H1 (cell line): ENCODE data around the gene APOM. TPM values are rescaled to one million over a fixed set of nuclear protein-coding genes. Genes with fewer than 3 reads are reported as not detected.

Experiments
- CTCF ChIA-PET: fragments of 300-600 bp; sonication (Branson Sonifier 250); formaldehyde crosslinking; loops from one replicate; lab custom pipeline; 2021; ENCODE audit not compliant: partially characterized antibody; lab: Charles Lee
- POLR2A ChIA-PET: fragments of 300-600 bp; sonication (Branson Sonifier 250); formaldehyde crosslinking; loops from one replicate; lab custom pipeline; 2021; ENCODE audit warnings: inconsistent platforms; ENCODE audit not compliant: partially characterized antibody; lab: Charles Lee
- DNase-seq, 2 experiments: peaks; one replicate each; pipeline versions ENCODE4 v3.0.0 to v3.0.0-alpha.2; 2010 to 2022; ENCODE audit warnings: low spot score in 2 of 2, low read depth in 1 of 2, mixed read lengths in 1 of 2
- FAIRE-seq: peaks from 2 replicates; lab custom pipeline; 2011; peaks lifted over from hg19 to GRCh38; lab: Jason Lieb, UNC
- H2AFZ ChIP-seq: 2 replicates; pipeline ENCODE4 v1.8.1; 2012; ENCODE audit warnings: low read length, inconsistent platforms
- H2AK5ac ChIP-seq: 2 replicates; pipeline ENCODE4 v1.6.1; 2013; ENCODE audit warnings: low read depth, low read length
- H2BK120ac ChIP-seq: replicated peaks from 2 replicates; pipeline ENCODE3; 2013; ENCODE audit warnings: low read depth, low read length, inconsistent platforms
- H2BK12ac ChIP-seq: 2 replicates; pipeline ENCODE4 v1.6.1; 2013; ENCODE audit warnings: low read depth, low read length
- H2BK15ac ChIP-seq: 2 replicates; pipeline ENCODE4 v1.6.1; 2013; ENCODE audit warnings: low read length
- H2BK20ac ChIP-seq: 2 replicates; pipeline ENCODE4 v1.6.1; 2013; ENCODE audit warnings: low read length
- H2BK5ac ChIP-seq: 2 replicates; pipeline ENCODE4 v1.6.1; 2013; ENCODE audit warnings: low read depth, low read length
- H3K14ac ChIP-seq: 2 replicates; pipeline ENCODE4 v1.6.1; 2013; ENCODE audit warnings: inconsistent platforms; ENCODE audit not compliant: insufficient read length
- H3K18ac ChIP-seq: 2 replicates; pipeline ENCODE4 v1.6.1; 2013; ENCODE audit warnings: low read length; ENCODE audit errors: extremely low read depth
- H3K23ac ChIP-seq: 2 replicates; pipeline ENCODE4 v1.6.1; 2013; ENCODE audit warnings: inconsistent platforms; ENCODE audit not compliant: insufficient read length
- H3K23me2 ChIP-seq: 2 replicates; pipeline ENCODE4 v1.6.1; 2013; ENCODE audit warnings: low read depth, low read length
- H3K27ac ChIP-seq: 2 replicates; pipeline ENCODE4 v1.6.1; 2011; ENCODE audit warnings: low read depth, low read length, inconsistent platforms
- H3K27me3 ChIP-seq, 4 experiments: replicated peaks in 1 of 4; 1 replicate in 1 of 4; 2 replicates in 3 of 4; pipeline versions ENCODE4 v1.6.1 to v1.8.1; 2011 to 2013; ENCODE audit warnings: low read length in 3 of 4, mild to moderate bottlenecking in 3 of 4, inconsistent platforms in 2 of 4, mixed read lengths in 2 of 4, moderate library complexity in 1 of 4; ENCODE audit not compliant: control insufficient read depth in 3 of 4, insufficient read depth in 3 of 4; ENCODE audit errors: extremely low read depth in 1 of 4
- H3K36me3 ChIP-seq, 4 experiments: 2 replicates each; pipeline versions ENCODE4 v1.6.1 to v1.8.1; 2011 to 2013; ENCODE audit warnings: mild to moderate bottlenecking in 4 of 4, low read length in 3 of 4, moderate library complexity in 2 of 4, control low read depth in 1 of 4, inconsistent platforms in 1 of 4; ENCODE audit not compliant: insufficient read depth in 4 of 4, control insufficient read depth in 2 of 4
- H3K4ac ChIP-seq: replicated peaks from 2 replicates; pipeline ENCODE3; 2013; ENCODE audit warnings: low read length, low read depth, mixed read lengths, inconsistent platforms; ENCODE audit not compliant: insufficient read length
- H3K4me1 ChIP-seq, 4 experiments: replicated peaks in 1 of 4; 1 replicate in 1 of 4; 2 replicates in 3 of 4; pipeline versions ENCODE4 v1.6.1 to v1.8.1; 2011 to 2013; ENCODE audit warnings: low read length in 3 of 4, inconsistent platforms in 2 of 4, mixed read lengths in 1 of 4; ENCODE audit not compliant: insufficient read depth in 4 of 4, control insufficient read depth in 3 of 4
- H3K4me2 ChIP-seq, 2 experiments: 2 replicates each; pipeline versions ENCODE4 v1.6.1 to v1.8.1; 2011 to 2013; ENCODE audit warnings: low read depth in 2 of 2, low read length in 2 of 2, control low read depth in 1 of 2, inconsistent platforms in 1 of 2, mild to moderate bottlenecking in 1 of 2; ENCODE audit not compliant: insufficient read depth in 1 of 2
- H3K4me3 ChIP-seq, 4 experiments: fragments of 200-600, 300-600 bp in 1 of 4; sonication (generic), shearing (Covaris generic), sonication (Bioruptor Twin) in 1 of 4; 2 replicates each; pipeline versions ENCODE4 v1.5.1 to v1.8.1; 2011 to 2016; ENCODE audit warnings: low read length in 4 of 4, low read depth in 3 of 4, control low read depth in 2 of 4, inconsistent platforms in 2 of 4, mild to moderate bottlenecking in 2 of 4, mixed read lengths in 1 of 4, moderate library complexity in 1 of 4; ENCODE audit not compliant: insufficient read depth in 2 of 4; ENCODE audit errors: extremely low read depth in 1 of 4
- H3K56ac ChIP-seq: replicated peaks from 2 replicates; pipeline ENCODE3; 2013; ENCODE audit warnings: low read depth, mild to moderate bottlenecking, mixed read lengths, low read length, inconsistent platforms; ENCODE audit not compliant: insufficient read length
- H3K79me1 ChIP-seq: 2 replicates; pipeline ENCODE4 v1.6.1; 2013; ENCODE audit warnings: low read depth, low read length, control low read depth
- H3K79me2 ChIP-seq, 2 experiments: 2 replicates each; pipeline versions ENCODE4 v1.6.1 to v1.8.1; 2012 to 2013; ENCODE audit warnings: low read length in 2 of 2, mild to moderate bottlenecking in 2 of 2, inconsistent platforms in 1 of 2; ENCODE audit not compliant: insufficient read depth in 2 of 2, control insufficient read depth in 1 of 2
- H3K9ac ChIP-seq, 4 experiments: replicated peaks in 1 of 4; 1 replicate in 1 of 4; 2 replicates in 3 of 4; pipeline versions ENCODE4 v1.6.1 to v1.8.1; 2011 to 2013; ENCODE audit warnings: low read depth in 3 of 4, low read length in 3 of 4, control low read depth in 2 of 4, mild to moderate bottlenecking in 2 of 4, moderate library complexity in 2 of 4, inconsistent platforms in 1 of 4; ENCODE audit errors: extremely low read depth in 1 of 4
- H3K9me3 ChIP-seq, 2 experiments: 2 replicates each; pipeline versions ENCODE4 v1.6.1 to v1.8.1; 2012 to 2013; ENCODE audit warnings: mild to moderate bottlenecking in 2 of 2, moderate library complexity in 2 of 2, control low read depth in 1 of 2, inconsistent platforms in 1 of 2, low read depth in 1 of 2, low read length in 1 of 2, mixed read lengths in 1 of 2; ENCODE audit not compliant: insufficient read depth in 2 of 2
- H4K20me1 ChIP-seq, 2 experiments: replicated peaks in 1 of 2; 2 replicates each; pipeline versions ENCODE3 to v1.8.1; 2011 to 2013; ENCODE audit warnings: inconsistent platforms in 2 of 2, low read length in 2 of 2, mild to moderate bottlenecking in 1 of 2; ENCODE audit not compliant: insufficient read depth in 2 of 2, control insufficient read depth in 1 of 2
- H4K5ac ChIP-seq: 2 replicates; pipeline ENCODE4 v1.6.1; 2013; ENCODE audit warnings: low read length, low read depth, mixed read lengths, inconsistent platforms; ENCODE audit not compliant: insufficient read length
- H4K8ac ChIP-seq: 2 replicates; pipeline ENCODE4 v1.8.0; 2013; ENCODE audit warnings: mild to moderate bottlenecking, moderate library complexity, low read length, inconsistent platforms; ENCODE audit not compliant: insufficient read depth; ENCODE audit errors: extremely low read depth
- H4K91ac ChIP-seq: replicated peaks from 2 replicates; pipeline ENCODE3; 2013; ENCODE audit warnings: low read length, mixed read lengths, inconsistent platforms; ENCODE audit not compliant: insufficient read length
- ASH2L ChIP-seq: fragments of 200-600, 300-600 bp; sonication (generic); IDR thresholded peaks from one replicate; pipeline ENCODE4 v1.7.1; 2017; ENCODE audit warnings: low read length
- CBX8 ChIP-seq: fragments of 300-800, 300-1000 bp; sonication (generic); IDR thresholded peaks from 2 replicates; pipeline ENCODE4 v1.7.1; 2016; ENCODE audit warnings: low read depth, low read length, borderline replicate concordance
- GABPA ChIP-seq: IDR thresholded peaks from 2 replicates; pipeline ENCODE4 v1.6.1; 2011; ENCODE audit warnings: mild to moderate bottlenecking, low read length, moderate library complexity, borderline replicate concordance; ENCODE audit not compliant: insufficient read depth
- JUN ChIP-seq: IDR thresholded peaks from 2 replicates; pipeline ENCODE4 v1.6.1; 2011; ENCODE audit warnings: low read depth, mild to moderate bottlenecking, improper control_type of control experiment, low read length
- RBBP5 ChIP-seq: IDR thresholded peaks from 2 replicates; pipeline ENCODE4 v1.7.1; 2012; ENCODE audit warnings: low read depth, mild to moderate bottlenecking, inconsistent platforms, low read length, moderate library complexity, borderline replicate concordance
- RXRA ChIP-seq: IDR thresholded peaks from 2 replicates; pipeline ENCODE4 v1.6.1; 2011; ENCODE audit warnings: low read depth, mild to moderate bottlenecking, low read length, moderate library complexity; ENCODE audit not compliant: insufficient read depth
- SIN3A ChIP-seq, 2 experiments: IDR thresholded peaks in 1 of 2; conservative IDR thresholded peaks in 1 of 2; 2 replicates each; pipeline ENCODE4 v1.6.1; 2011 to 2012; ENCODE audit warnings: low read length in 2 of 2, improper control_type of control experiment in 1 of 2, low read depth in 1 of 2, mild to moderate bottlenecking in 1 of 2
- SP1 ChIP-seq: IDR thresholded peaks from 2 replicates; pipeline ENCODE4 v1.6.1; 2011; ENCODE audit warnings: low read depth, low read length
- SUZ12 ChIP-seq: fragments of 200-600 bp; sonication (generic); IDR thresholded peaks from 2 replicates; pipeline ENCODE4 v1.6.1; 2012; ENCODE audit warnings: mild to moderate bottlenecking, inconsistent platforms, low read length, moderate library complexity, mixed read lengths
- WGBS, 2 experiments: shearing (Covaris generic) in 1 of 2; methylation state at CpG; one replicate each; pipeline versions ENCODE4 v1.1.6 to v1.1.7; 2013 to 2015; ENCODE audit warnings: low lambda C conversion rate in 2 of 2, mixed read lengths in 2 of 2, inconsistent platforms in 1 of 2, low coverage in 1 of 2, missing lambda C conversion rate in 1 of 2; ENCODE audit not compliant: insufficient replicate concordance in 2 of 2, insufficient coverage in 1 of 2, insufficient read length in 1 of 2; ENCODE audit errors: extremely low coverage in 1 of 2, missing lambda C conversion rate in 1 of 2; 5-methylcytosine and 5-hydroxymethylcytosine counted together
- polyA plus RNA-seq, 7 experiments: library from polyadenylated mRNA; depleted of rRNA in 3 of 7; stranded (reverse) in 5 of 7; unstranded in 2 of 7; fragments of >200 nt in 5 of 7; fragments of 200-250 nt in 2 of 7; gene quantifications; 1 replicate in 5 of 7; 2 replicates in 1 of 7; 4 replicates in 1 of 7; pipeline versions ENCODE4 v1.2.1 to v1.2.3, GENCODE V29; 2011 to 2013; ENCODE audit warnings: missing spikeins in 2 of 7, mixed read lengths in 2 of 7
- total RNA-seq: library from RNA; stranded (reverse); fragmentation: NEBNext Ultra II Directional; extraction: Animal tissue kit (Norgen Biotek cat#: 25700); gene quantifications from 2 replicates; pipeline ENCODE4 v1.2.1, GENCODE V29; 2021
- TF ChIP-seq, protein P1 (sequence below): IDR thresholded peaks from 2 replicates; pipeline ENCODE4 v1.6.1; 2011; ENCODE audit warnings: low read depth, mild to moderate bottlenecking, low read length; ENCODE audit not compliant: insufficient read depth

The APOM gene
- total and polyA plus RNA-seq, 2 of the 8 experiments (the other 6 are each of a cell fraction or from before 2014, with no cell fraction given) = 3.4 to 12.0 TPM

DNA sequence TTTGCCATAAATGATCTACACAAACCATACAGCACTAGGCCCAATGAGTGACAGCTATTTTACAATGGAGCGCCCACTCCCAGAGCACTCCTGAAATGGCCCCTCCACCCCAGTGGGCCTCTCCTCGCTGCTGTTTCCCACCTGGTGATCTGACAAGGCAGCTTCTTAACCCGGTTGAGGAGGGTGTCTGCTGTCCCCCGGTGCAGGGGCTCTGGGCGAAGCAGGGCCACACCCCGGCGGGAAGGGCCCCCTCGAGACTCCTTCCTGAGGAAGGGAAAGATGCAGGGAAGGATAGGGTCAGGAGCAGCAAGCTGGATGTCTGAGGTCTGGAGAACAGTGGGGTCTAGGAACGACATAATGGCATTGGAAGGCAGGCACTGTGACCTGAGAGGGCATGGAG is 37.2 kb downstream of the APOM start:
- H3K79me1 ChIP-seq = no peaks in the 10 kb centered on the region
- no peak overlapping the region for H2BK5ac ChIP-seq
- H3K14ac ChIP-seq = no peak overlapping the region
- no peak overlapping the region for H3K4me3 ChIP-seq
- FAIRE-seq (no peak), DNase-seq (no peak)
- no peaks in the 10 kb centered on the region for H3K9me3 ChIP-seq
- H3K36me3 ChIP-seq = peaks cover 6 to 23% (median 17%) of the 10 kb centered on the region in 4 experiments; a peak in 5 of 8 replicates
- no peak overlapping the region for H4K8ac ChIP-seq
- H3K56ac ChIP-seq = no peak overlapping the region
- no peak overlapping the region for H4K5ac ChIP-seq
- H3K23me2 ChIP-seq = no peaks in the 10 kb centered on the region
- H4K91ac ChIP-seq = no peak overlapping the region
- H2AFZ ChIP-seq = no peak overlapping the region
- H3K4me2 ChIP-seq = no peak overlapping the region
- CTCF ChIA-PET = interaction anchor here (0.6 to 5.8 kb wide), 13 partner anchors 12 to 103 kb away, joined by 3 to 26 read pairs (median 3); partner anchors contain the start of genes GPANK1, LY6G5B, LY6G5C and VARS1
- H2BK12ac ChIP-seq = no peak overlapping the region
- no peak overlapping the region for H2AK5ac ChIP-seq
- no peak overlapping the region for H3K23ac ChIP-seq
- WGBS, 2 experiments = 90% methylated on average over 9 of the region's 9 CpGs; no CpG with 5 or more reads in 1 of the 2 experiments
- H3K18ac ChIP-seq = no peak overlapping the region
- no peak for TF ChIP-seq RXRA
- no peak for TF ChIP-seq CBX8
- no peak for TF ChIP-seq RBBP5
- no peak for TF ChIP-seq JUN
- TF ChIP-seq SIN3A (conservative IDR thresholded peaks at IDR 0.05 in 1 of 2, IDR thresholded peaks at IDR 0.05 in 1 of 2; ENCODE audit: low read depth in 1 of 2, low read length in 2 of 2) = no peak
- TF ChIP-seq, protein P1, sequence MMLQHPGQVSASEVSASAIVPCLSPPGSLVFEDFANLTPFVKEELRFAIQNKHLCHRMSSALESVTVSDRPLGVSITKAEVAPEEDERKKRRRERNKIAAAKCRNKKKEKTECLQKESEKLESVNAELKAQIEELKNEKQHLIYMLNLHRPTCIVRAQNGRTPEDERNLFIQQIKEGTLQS = no peak
- no peak for TF ChIP-seq SUZ12
- TF ChIP-seq SP1 = no peak
- no peak for TF ChIP-seq GABPA
- TF ChIP-seq ASH2L = no peak
- no peaks in the 10 kb centered on the region for H3K79me2 ChIP-seq
- H3K4me1 ChIP-seq = peaks cover 0 to 1% (median 0%) of the 10 kb centered on the region in 4 experiments; a peak in 2 of 7 replicates
- H3K9ac ChIP-seq = no peak overlapping the region
- no peaks in the 10 kb centered on the region for H4K20me1 ChIP-seq
- H3K4ac ChIP-seq = no peak overlapping the region
- POLR2A ChIA-PET = interaction anchor here (0.9 to 6.6 kb wide), 11 partner anchors 9 to 204 kb away, joined by 3 to 33 read pairs (median 4); partner anchors contain the start of genes ABHD16A, ATP6V1G2, BAG6 and EHMT2
- no peaks in the 10 kb centered on the region for H3K27me3 ChIP-seq
- no peak overlapping the region for H2BK20ac ChIP-seq
- H2BK15ac ChIP-seq = no peak overlapping the region
- peak overlapping the region; percentile 15; the same call in 1 of the 2 replicates for H3K27ac ChIP-seq
- H2BK120ac ChIP-seq = no peak overlapping the region
